DND-41 (cell line): Measurements from ENCODE around the gene PTBP1.

Source experiments
- ATAC-seq: fragments of 200-7000 bp; cut with Tn5 transposase; 3 replicates; pipeline ENCODE4 v1.9.1; 2021; ENCODE audit warnings: low read depth; ENCODE audit not compliant: insufficient read depth
- DNase-seq: peaks from one replicate; pipeline ENCODE4 v3.0.0-alpha.2; 2020
- H2AFZ ChIP-seq: 2 replicates; pipeline ENCODE4 v1.6.0; 2012; ENCODE audit warnings: low read depth, low read length
- H3K27ac ChIP-seq: 2 replicates; pipeline ENCODE4 v1.5.1; 2012; ENCODE audit warnings: low read length, inconsistent platforms
- H3K27me3 ChIP-seq: fragments of 200-600 bp; sonication (generic); 2 replicates; pipeline ENCODE4 v1.6.0; 2012; ENCODE audit warnings: low read length, mild to moderate bottlenecking, inconsistent platforms; ENCODE audit not compliant: insufficient read depth, poor library complexity
- H3K36me3 ChIP-seq: 2 replicates; pipeline ENCODE4 v1.5.1; 2012; ENCODE audit warnings: low read length, inconsistent platforms; ENCODE audit not compliant: insufficient read depth
- H3K4me1 ChIP-seq: 2 replicates; pipeline ENCODE4 v1.5.1; 2012; ENCODE audit warnings: mild to moderate bottlenecking, low read length; ENCODE audit not compliant: insufficient read depth
- H3K4me2 ChIP-seq: 2 replicates; pipeline ENCODE4 v1.6.0; 2012; ENCODE audit warnings: mild to moderate bottlenecking, moderate library complexity, low read length, inconsistent platforms; ENCODE audit not compliant: insufficient read depth
- H3K4me3 ChIP-seq, 2 experiments: fragments of 200-600 bp in 1 of 2; shearing (Covaris generic) in 1 of 2; 2 replicates each; pipeline ENCODE4 v1.5.1; 2012 to 2016; ENCODE audit warnings: inconsistent platforms in 2 of 2, low read length in 2 of 2, mild to moderate bottlenecking in 2 of 2, low read depth in 1 of 2, moderate library complexity in 1 of 2
- H3K79me2 ChIP-seq: 2 replicates; pipeline ENCODE4 v1.6.0; 2012; ENCODE audit warnings: low read length, inconsistent platforms; ENCODE audit not compliant: insufficient read depth
- H3K9ac ChIP-seq: 2 replicates; pipeline ENCODE4 v1.6.0; 2012; ENCODE audit warnings: low read depth, mild to moderate bottlenecking, inconsistent platforms, low read length, moderate library complexity
- H3K9me3 ChIP-seq: 2 replicates; pipeline ENCODE4 v1.5.1; 2012; ENCODE audit warnings: low read length, moderate library complexity, mild to moderate bottlenecking, inconsistent platforms; ENCODE audit not compliant: insufficient read depth, severe bottlenecking
- H4K20me1 ChIP-seq: 2 replicates; pipeline ENCODE4 v1.6.0; 2012; ENCODE audit warnings: low read length; ENCODE audit not compliant: insufficient read depth
- EZH2 ChIP-seq: IDR thresholded peaks from 3 replicates; pipeline ENCODE4 v1.6.1; 2012; ENCODE audit warnings: borderline replicate concordance, low read depth, mild to moderate bottlenecking, moderate library complexity, low read length, inconsistent platforms; ENCODE audit not compliant: severe bottlenecking
- TF ChIP-seq, protein P1 (sequence below): IDR thresholded peaks from 2 replicates; pipeline ENCODE4 v1.5.1; 2012; ENCODE audit warnings: borderline replicate concordance, low read length, moderate library complexity, mild to moderate bottlenecking; ENCODE audit not compliant: poor library complexity, severe bottlenecking; ENCODE audit errors: extremely low read depth

PTBP1 gene

DNA sequence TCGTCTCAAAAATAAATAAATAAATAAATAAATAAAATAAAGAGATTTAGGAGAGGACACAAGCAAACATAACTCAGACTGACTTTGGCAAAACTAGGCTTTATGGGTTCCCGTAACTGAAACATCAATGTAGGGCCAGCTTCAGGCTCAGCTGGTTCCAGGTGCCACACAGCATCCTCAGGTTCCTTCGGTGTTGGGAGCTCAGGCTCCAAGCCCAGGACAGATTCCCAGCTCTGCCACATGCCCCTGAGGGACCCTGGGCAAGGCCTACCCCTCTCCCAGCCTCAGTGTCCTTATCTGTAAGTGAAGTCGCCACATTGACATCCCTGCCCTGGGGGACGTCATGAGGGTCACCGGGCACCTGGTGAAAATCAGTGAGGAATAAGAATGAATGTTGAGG, 27.6 kb upstream of the PTBP1 start:
- H3K79me2 ChIP-seq, result no peaks in the 10 kb centered on the region
- no peak overlapping the region for H3K27ac ChIP-seq
- H3K36me3 ChIP-seq, result no peaks in the 10 kb centered on the region
- ATAC-seq (no peak), DNase-seq (no peak)
- H3K4me3 ChIP-seq, result no peak overlapping the region
- no peak overlapping the region for H2AFZ ChIP-seq
- H3K9ac ChIP-seq, result no peak overlapping the region
- no peaks in the 10 kb centered on the region for H3K9me3 ChIP-seq
- no peaks in the 10 kb centered on the region for H3K27me3 ChIP-seq
- TF ChIP-seq EZH2, result no peak
- TF ChIP-seq, protein P1, sequence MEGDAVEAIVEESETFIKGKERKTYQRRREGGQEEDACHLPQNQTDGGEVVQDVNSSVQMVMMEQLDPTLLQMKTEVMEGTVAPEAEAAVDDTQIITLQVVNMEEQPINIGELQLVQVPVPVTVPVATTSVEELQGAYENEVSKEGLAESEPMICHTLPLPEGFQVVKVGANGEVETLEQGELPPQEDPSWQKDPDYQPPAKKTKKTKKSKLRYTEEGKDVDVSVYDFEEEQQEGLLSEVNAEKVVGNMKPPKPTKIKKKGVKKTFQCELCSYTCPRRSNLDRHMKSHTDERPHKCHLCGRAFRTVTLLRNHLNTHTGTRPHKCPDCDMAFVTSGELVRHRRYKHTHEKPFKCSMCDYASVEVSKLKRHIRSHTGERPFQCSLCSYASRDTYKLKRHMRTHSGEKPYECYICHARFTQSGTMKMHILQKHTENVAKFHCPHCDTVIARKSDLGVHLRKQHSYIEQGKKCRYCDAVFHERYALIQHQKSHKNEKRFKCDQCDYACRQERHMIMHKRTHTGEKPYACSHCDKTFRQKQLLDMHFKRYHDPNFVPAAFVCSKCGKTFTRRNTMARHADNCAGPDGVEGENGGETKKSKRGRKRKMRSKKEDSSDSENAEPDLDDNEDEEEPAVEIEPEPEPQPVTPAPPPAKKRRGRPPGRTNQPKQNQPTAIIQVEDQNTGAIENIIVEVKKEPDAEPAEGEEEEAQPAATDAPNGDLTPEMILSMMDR, result no peak
- no peaks in the 10 kb centered on the region for H4K20me1 ChIP-seq
- H3K4me2 ChIP-seq, result no peak overlapping the region
- H3K4me1 ChIP-seq, result no peaks in the 10 kb centered on the region

DNA sequence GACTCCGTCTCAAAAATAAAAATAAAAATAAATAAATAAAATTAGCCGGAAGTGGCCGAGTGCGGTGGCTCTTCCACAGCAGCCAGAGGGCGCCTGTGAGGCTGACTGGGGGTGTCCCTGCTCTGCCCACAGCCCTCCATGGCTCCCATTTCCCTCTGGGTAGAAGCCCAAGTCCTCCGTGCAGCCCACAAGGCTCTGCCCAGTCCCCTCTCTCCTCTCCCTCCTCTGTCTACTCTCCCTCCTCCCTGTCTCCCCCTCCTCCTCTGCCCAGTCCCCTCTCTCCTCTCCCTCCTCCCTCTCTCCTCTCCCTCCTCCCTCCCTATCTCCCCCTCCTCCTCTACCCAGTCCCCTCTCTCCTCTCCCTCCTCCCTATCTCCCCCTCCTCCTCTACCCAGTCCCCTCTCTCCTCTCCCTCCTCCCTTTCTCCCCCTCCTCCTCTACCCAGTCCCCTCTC, 25.9 kb upstream of the PTBP1 start:
- TF ChIP-seq, protein P1, result peak; percentile 37
- TF ChIP-seq EZH2, result no peak
- H3K9ac ChIP-seq, result no peak overlapping the region
- H3K4me2 ChIP-seq, result no peak overlapping the region
- H3K9me3 ChIP-seq, result no peaks in the 10 kb centered on the region
- H4K20me1 ChIP-seq, result no peaks in the 10 kb centered on the region
- H3K4me1 ChIP-seq, result no peaks in the 10 kb centered on the region
- DNase-seq (peak; percentile 36), ATAC-seq (peak; percentile 47; the same call in 1 of the 3 replicates)
- H3K36me3 ChIP-seq, result no peaks in the 10 kb centered on the region
- no peaks in the 10 kb centered on the region for H3K27me3 ChIP-seq
- no peak overlapping the region for H2AFZ ChIP-seq
- H3K4me3 ChIP-seq, result no peak overlapping the region
- no peak overlapping the region for H3K27ac ChIP-seq
- H3K79me2 ChIP-seq, result no peaks in the 10 kb centered on the region

GRCh38 chr19:772063-772462, 25.2 kb upstream of the PTBP1 start:
- Histone ChIP-seq H3K36me3 (no peaks in the 10 kb centered on the region), H3K4me1 (no peaks in the 10 kb centered on the region), H3K27me3 (no peaks in the 10 kb centered on the region), H3K4me3 (no peak overlapping the region), H2AFZ (no peak overlapping the region), H4K20me1 (no peaks in the 10 kb centered on the region), H3K4me2 (no peak overlapping the region), H3K27ac (no peak overlapping the region), H3K79me2 (no peaks in the 10 kb centered on the region), H3K9me3 (no peaks in the 10 kb centered on the region), H3K9ac (no peak overlapping the region)
- no peak for TF ChIP-seq EZH2
- TF ChIP-seq, protein P1, result no peak
- no peak for DNase-seq
- ATAC-seq, result no peak
